Measurements from ENCODE around the gene USP6.
"Not testable (repeated sequence)": the region's sequence is repeated elsewhere in the genome, so short reads cannot be mapped to it uniquely, and the experiment has no call there.

USP6 gene

DNA sequence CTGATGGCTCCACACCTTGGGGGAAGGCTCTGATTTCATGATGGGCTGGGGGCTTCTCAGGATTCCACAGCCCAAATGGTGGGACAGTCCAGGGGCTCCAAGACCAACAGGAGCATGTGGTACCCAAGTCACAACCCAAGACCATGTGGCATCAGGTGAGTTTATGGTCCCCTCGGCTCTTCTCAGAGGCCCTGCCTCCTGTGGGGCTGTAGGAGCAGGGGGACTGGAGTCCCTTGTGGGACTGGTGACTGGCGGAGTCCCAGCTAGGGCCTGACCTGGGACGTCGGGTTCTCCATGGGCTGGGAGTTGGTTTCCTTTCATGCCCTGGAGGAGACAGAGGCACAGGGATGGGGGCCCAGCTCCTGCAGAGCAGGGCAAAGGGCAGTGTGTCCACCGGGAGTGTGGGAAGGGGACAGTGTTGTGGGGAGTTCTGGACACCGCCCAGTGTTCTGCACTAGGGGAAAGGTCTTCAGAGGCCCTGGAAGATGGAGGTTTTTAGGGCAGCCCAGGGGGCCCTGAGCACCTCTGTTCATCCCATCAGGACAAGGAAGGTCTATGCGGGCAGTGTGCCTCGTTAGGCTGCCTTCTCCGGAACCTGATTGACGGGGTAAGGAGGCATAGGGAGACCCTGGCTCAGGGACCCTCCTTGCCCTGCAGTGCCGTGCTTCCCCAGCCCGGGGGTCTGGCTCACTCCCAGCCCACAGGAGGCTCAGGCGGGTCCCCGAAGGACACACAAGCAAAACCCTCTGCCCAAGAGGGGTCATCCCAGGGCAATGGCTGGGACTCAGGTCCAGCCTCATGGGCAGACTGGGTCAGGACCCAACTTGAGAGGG is 21.0 kb downstream of the USP6 start:
- DNase-seq: peak; percentile 38

DNA sequence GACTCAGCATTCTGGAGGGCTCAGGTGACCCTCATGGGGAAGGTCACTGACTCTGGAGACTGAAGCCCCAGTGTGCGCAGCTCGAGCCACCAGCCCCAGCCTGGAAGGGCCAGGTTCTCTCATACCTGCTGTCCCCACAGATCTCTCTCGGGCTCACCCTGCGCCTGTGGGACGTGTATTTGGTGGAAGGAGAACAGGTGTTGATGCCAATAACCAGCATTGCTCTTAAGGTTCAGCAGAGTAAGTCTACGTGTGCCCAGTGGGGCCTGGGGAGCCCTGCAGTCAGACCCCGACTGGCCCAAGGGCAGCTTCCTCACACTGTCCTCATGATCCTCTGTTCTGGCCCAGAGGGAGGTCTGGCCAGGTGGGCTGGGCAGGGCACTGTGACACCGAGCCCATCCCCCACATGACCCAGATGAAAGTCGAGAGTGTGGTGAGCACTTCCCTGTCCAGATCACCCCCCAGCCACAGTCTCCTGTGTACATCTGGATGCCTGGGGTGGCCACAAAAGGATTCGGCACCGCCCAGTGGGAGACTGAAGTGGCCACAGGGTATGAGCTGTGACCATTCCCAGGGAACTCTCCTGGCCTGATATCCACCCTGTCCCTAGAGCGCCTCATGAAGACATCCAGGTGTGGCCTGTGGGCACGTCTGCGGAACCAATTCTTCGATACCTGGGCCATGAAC is 21.8 kb downstream of the USP6 start:
- DNase-seq: peak; percentile 50

DNA sequence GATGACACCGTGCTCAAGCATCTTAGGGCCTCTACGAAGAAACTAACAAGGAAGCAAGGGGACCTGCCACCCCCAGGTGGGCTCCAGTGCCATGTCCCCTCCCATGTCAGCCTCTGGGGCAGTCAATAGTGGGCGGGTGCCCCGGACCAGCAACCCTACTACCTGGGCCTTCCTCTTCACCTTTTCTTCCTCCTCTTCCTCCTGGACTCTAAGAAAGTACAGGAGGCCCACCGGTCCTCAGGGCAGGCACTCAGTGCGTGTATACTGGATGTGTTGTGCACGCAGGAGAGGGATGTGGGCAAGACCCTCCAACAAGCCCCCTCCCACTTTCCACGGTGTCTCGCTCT is 22.3 kb downstream of the USP6 start:
- DNase-seq: peak; percentile 44

DNA sequence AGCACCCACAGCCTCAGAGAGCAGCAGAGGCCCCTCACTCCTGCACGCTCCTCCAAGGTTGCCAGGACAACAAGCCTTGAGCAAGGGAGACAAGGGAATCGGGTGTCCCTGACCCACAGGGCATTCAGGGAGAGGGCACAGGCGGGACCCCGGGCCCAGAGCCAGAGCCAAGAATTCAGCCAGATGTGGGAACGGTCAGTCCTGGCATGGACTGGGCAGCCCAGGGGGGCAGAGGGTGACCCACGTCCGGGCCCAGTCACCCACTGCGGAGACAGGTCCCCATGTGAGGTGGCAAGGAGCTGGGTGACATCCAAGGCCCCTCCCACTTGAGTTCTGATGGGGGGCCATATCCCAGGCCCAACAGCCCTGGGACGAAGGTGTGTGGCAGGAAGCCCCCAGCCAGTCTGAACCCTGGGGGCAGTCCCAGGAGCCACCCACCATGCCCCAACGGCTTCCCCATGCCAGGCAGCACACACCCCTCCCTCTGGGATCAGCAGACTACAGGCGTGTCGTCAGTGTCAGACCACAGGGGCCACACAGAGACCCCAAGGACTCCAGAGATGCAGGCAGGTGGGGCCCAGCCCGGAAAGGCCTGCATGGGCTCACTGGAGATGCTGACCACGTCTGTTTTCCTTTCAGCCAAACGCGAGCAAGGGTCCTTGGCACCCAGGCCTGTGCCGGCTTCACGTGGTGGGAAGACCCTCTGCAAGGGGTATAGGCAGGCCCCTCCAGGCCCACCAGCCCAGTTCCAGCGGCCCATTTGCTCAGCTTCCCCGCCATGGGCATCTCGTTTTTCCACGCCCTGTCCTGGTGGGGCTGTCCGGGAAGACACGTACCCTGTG is 23.0 kb downstream of the USP6 start:
- DNase-seq: peak; percentile 46

DNA sequence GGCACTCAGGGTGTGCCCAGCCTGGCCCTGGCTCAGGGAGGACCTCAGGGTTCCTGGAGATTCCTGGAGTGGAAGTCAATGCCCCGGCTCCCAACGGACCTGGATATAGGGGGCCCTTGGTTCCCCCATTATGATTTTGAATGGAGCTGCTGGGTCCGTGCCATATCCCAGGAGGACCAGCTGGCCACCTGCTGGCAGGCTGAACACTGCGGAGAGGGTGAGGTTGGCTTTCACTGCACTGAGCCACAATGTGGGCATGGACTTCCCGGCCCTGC is 23.6 kb downstream of the USP6 start:
- DNase-seq: peak; percentile 33

DNA sequence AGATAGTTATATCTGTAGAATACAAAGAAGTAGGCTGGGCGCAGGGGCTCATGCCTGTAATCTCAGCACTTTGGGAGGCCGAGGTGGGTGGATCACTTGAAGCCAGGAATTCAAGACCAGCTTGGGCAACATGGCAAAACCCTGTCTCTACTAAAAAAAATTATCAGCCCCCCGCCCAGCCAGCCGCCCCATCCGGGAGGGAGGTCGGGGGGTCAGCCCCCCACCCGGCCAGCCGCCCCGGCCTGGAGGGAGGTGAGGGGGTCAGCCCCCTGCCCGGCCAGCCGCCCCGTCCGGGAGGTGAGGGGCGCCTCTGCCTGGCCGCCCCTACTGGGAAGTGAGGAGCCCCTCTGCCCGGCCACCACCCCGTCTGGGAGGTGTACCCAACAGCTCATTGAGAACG is 27.0 kb downstream of the USP6 start:
- DNase-seq: not testable (repeated sequence)

DNA sequence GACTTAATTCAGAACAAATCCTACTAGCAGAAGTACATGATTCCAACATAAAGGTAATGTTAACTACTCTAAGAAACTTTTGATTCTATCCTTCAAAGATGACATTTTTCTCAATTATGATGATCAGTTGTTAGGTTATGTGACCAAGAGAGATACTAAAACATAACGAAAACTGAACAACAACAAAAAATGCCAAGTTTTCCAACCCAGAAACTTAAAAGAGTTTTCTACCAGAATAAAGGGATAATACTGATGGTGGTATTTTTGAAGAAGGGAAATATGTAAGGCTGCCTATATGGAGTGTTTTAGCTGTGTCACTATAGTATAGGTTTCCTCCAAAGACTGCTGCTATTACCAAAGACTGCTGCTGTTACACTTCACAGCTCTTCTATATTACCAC is 30.3 kb downstream of the USP6 start:
- DNase-seq: not testable (repeated sequence)

DNA sequence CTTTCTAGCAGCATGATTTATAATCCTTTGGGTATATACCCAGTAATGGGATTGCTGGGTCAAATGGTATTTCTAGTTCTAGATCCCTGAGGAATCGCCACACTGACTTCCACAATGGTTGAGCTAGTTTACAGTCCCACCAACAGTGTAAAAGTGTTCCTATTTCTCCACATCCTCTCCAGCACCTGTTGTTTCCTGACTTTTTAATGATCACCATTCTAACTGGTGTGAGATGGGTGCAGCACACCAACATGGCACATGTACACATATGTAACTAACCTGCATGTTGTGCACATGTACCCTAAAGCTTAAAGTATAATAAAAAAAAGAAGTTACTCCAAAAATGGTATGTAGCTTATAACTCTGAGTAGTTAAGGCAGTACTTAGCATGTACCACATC is 44.9 kb downstream of the USP6 start:
- not testable (repeated sequence) for DNase-seq

DNA sequence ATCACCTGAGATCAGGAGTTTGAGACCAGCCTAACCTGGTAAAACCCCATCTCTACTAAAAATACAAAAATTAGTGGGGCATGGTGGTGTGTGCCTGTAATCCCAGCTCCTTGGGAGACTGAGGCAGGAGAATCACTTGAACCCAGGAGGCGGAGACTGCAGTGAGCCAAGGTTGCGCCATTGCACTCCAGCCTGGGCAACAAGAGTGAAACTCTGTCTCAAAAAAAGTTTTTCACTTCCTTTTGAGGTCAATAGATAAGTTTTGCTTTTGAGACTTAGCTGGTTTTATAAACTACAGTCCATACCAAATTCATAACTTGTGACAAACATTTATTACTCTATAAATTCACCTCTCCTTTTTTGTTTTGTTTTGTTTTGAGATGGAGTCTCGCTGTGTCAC is 46.0 kb downstream of the USP6 start:
- not testable (repeated sequence) for DNase-seq

DNA sequence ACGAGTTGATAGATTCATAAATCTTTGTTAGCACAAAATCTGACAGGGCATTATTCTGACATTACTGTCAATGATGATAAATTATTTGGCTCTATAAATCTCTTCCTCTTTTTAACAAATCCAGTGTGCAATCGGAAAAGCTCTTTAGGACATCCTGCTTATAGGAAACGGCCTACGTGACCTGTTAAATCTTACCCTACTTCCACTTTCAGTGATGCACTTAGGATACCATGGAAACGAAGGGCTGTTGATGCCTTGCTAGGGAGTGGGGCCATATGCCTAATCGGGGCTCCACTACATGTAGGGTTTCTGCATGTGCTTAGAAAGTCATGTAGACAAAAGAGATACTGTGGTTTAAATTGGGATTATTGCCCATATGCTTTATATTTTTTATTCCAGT is 48.6 kb downstream of the USP6 start:
- DNase-seq: no peak

DNA sequence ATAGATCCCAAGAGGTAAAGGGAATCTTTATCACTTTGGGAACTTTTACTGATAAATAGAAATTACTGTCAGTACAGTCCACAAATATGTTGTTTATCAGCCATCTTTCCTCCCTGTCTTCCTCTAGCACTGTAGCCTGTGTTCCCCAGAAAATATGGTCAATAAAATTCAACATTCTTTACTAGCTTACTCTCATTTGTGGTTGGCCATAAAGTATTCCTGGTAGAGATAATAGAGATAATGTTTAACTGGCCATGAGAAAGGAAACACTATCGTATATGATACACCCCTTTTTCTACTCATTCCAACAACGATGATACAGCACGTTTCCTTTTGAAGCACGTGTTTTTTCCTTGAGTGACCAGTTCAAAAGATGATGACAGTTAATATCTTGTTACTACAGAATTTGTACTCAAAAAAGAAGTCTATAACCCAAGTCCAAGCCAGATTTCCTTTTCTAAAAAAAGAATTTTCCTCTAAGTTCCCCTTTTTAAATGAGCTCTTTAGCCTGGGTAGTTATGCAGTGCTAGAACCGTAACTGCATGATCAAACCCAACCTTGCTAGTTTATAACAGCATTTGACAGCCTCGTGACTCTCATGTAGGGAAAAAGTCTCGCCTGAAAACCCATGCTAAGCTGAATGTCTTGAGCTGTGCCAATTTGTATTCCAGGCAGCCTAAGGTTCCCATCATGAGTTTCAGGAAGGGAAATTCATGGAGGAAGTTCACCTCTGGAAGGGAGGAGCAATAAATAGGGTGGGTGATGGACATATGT is 50.1 kb downstream of the USP6 start:
- not testable (repeated sequence) for DNase-seq

DNA sequence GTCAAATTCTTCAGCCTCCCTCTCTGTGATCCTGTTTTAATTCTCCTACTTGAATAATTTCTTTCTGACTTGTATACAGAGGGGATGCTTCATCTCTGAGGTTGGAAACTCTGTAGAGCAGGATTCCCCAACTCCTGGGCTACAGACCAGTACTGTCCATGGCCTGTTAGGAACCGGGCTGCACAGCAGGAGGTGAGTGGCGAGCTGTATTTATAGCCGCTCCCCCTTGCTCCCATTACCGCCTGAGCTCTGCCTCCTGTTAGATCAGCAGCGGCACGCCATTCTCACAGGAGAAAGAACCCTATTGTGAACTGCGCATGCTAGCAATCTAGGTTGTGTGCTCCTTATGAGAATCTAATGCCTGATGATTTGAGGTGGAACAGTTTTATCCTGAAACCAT is 59.2 kb downstream of the USP6 start:
- not testable (repeated sequence) for DNase-seq

DNA sequence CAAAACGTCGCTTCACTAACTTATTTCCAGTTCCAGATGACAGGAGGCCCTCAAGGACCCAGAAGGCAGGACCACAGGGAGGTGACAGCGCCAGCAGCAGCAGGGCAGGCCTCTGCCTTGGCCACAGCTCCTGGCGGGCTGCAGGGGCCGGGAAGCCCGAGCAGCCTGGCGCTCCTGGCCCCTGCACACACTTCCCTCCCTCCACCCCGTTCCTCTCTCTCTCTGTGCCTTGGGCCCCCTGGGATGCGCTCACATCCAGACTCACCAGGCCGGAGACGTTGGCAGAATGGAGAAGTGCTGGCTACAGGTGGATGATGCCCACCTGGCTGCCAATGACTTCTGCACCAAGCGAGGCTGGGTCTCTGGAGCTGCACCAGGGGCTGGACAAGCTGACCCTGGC is 63.2 kb downstream of the USP6 start:
- DNase-seq: no peak

DNA sequence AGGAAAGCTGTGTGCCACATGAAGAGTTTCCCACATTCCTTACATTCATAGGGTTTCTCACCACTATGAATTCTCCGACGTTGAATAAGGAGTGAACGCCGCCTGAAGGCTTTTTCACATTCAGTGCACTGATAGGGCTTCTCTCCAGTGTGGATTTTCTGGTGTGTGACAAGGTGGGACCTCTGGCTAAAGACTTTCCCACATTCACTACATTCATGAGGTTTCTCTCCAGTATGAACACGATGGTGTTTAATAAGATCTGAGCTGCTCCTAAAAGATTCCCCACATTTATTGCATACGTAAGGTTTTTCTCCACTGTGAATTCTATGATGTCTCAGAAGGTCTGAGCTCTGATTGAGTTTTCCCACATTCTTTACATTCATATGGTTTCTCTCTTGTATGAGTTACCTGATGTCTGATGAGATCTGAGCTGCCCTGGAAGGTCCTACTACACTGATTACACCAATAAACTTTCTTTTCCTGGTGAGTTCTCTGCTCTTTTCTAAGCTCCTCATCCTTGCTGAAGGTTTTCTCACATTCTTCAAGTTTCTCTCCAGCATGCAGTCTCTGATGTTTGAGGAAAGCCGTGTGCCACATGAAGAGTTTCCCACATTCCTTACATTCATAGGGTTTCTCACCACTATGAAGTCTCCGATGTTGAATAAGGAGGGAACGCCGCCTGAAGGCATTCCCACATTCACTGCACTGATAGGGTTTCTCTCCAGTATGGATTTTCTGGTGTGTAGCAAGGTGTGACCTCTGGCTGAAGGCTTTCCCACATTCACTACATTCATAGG is 65.9 kb downstream of the USP6 start:
- DNase-seq: no peak

DNA sequence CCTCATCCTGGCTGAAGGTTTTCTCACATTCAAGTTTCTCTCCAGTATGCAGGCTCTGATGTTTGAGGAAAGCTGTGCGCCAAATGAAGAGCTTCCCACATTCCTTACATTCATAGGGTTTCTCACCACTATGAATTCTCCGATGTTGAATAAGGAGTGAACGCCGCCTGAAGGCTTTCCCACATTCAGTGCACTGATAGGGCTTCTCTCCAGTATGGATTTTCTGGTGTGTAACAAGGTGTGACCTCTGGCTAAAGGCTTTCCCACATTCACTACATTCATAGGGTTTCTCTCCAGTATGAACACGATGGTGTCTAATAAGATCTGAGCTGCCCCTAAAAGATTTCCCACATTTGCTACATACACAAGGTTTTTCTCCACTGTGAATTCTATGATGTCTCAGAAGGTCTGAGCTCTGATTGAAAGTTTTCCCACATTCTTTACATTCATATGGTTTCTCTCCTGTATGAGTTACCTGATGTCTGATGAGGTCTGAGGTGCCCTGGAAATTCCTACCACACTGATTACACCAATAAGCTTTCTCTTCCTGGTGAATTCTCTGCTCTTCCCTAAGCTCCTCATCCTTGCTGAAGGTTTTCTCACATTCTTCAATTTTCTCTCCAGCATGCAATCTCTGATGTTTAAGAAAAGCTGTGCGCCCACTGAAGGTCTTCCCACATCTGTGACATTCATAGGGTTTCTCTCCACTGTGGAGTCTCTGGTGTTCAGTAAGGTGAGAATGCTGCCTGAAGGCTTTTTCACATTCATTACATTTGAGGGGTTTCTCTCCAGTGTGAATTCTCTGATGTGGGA is 67.0 kb downstream of the USP6 start:
- DNase-seq: no peak

DNA sequence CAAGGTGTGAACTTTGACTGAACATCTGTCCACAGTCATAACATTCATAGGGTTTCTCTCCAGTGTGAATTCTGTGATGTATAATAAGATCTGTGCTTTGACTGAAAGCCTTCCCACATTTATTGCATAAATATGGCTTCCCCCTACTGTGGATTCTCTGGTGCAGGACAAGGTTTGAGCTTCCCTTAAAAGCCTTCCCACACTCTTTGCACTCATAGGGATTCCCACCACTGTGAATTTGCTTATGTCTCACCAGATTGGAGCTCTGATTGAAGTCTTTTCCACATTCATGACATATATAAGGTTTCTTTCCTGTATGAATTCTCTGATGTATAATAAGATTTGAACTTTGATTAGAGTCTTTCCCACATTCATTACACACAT is 67.6 kb downstream of the USP6 start:
- DNase-seq: no peak

DNA sequence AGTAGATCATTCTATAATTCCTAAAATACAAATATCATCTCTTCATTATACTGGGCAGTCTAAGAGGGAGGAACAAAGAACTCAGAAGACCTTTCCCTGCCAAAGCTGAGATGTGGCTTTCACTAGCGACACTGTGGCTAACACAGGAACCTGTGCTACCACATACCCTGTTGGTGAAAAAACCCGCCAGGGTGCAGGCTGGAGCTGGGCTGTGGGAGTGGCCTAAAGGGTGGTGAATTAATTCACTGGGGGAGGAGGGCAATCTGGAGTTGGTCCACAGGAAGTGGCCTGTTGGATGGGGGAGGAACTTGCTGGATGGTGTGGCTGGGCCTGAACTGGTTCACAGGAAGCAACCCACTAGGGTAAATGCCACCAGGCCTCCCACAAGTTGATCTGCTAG is 68.5 kb downstream of the USP6 start:
- DNase-seq: no peak

DNA sequence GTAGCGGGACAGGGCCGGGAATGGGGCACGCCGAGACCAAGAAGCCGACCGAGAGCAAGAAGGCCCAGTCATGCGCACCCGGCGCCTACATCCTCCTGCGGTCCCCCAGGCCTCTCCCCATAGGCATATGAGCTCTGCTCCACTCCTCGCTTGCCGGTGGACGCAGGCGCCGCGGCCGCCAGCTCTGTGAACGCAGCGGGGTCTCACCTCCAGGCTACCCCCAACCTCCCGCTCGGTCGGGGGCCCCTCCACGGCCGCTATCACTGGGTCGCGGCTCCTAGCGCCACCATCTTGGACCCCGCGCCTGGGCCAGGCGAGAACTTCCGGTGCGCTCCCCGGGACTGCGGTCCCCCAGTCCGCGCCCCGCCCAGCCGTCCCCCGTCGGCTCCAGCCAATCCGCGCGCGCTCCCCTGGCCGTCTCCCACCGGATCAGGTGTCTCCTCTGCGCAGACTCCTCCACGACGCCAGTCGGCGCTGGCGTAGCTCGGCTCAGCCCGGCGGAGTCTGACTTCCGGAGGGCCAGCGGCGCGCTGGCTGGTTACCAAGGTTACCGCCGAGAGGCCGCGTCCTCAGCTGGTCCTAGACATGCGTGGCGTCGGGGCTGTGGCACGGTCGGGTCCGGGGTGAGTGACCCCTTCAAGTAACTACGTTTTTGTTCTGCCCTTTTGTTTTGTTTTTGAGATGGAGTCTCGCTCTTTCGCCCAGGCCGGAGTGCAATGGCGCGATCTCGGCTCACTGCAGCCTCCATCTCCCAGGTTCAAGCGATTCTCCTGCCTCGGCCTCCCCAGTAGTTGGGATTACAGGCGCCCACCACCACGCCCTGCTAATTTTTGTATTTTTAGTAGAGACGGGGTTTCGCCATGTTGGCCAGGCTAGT is 75.9 kb downstream of the USP6 start, which contains the start of gene ZNF594:
Gene ZNF594 (minus strand): TSS at position 328 of the 877 bp plus-strand sequence. CDS start 7,612 bp downstream, outside the sequence.
- peak; percentile 97 for DNase-seq

DNA sequence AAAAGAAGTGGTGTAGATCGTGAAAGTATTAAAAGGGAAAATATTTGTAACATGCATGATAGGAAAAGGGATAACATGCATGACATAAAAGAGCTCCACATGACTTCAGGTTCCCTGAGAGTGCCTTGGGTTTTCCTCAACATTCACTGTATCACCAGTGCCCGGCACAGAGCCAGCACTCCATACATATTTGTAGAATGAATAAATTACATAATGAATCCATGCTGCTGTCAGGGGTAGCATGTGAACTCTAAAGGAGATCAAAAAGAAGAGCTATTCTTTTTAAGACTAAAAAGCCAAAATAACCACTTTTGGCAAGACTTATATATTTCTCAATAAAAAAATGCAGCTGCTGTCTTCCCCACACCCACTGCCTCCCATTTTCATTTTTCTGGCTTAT is 78.5 kb downstream of the USP6 start:
- DNase-seq: no peak

DNA sequence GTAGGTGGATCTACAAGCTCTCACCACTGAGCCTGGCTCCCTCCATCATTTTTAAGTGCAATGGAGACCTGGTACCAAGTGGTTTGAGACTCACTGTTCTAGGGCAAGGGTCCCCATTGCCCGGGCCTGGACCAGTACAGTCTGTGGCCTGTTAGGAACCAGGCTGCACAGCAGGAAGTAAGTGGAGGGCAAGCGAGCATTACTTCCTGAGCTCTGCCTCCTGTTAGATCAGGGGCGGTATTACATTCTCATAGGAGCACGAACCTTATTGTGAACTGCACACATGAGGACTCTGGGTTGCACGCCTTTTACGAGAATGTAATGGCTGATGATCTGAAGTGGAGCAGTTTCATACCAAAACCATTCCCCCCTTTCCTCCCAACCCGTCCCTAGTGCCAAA is 82.6 kb downstream of the USP6 start:
- DNase-seq: no peak

Measured in activated CD8-positive, alpha-beta memory T cell treated with anti-CD3 and anti-CD28 coated beads for 24 hours (primary cell).